A673 (cell line): ENCODE results near the gene CYTH1.

Experiments used
- EZH2 ChIP-seq: fragments of 200-600 bp; sonication (generic); IDR thresholded peaks from 2 replicates; pipeline ENCODE4 v1.6.1; 2017; ENCODE audit warnings: borderline replicate concordance, low read depth, mild to moderate bottlenecking, mixed read lengths, antibody characterized with exemption, low read length; ENCODE audit not compliant: poor library complexity, severe bottlenecking
- TF ChIP-seq, protein P1 (sequence below): fragments of 300-800, 200-600 bp; sonication (generic); conservative IDR thresholded peaks from 2 replicates; pipeline ENCODE4 v1.5.1; 2017; ENCODE audit warnings: low read depth, mild to moderate bottlenecking, antibody characterized with exemption, low read length, moderate library complexity, mixed read lengths

DNA sequence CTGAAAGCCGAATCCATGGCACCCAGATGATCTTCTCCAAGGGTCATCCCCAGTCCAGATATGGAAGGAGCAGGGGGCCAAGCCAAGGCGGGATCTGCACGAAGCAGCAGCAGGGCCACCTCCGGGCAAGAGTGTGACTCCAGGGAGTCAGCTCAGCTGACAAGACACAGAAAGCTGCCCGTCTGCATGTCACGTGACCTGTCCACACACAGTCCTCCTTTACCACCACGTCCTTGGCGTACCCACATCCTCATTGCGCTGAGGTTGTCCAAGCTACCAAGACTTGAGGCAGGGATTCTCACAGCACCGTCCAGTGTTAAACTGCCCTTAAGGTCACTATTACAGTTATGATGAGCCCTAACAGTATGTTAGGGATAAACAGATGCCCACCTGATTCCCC, 11.3 kb upstream of the CYTH1 start:
- TF ChIP-seq, protein P1, sequence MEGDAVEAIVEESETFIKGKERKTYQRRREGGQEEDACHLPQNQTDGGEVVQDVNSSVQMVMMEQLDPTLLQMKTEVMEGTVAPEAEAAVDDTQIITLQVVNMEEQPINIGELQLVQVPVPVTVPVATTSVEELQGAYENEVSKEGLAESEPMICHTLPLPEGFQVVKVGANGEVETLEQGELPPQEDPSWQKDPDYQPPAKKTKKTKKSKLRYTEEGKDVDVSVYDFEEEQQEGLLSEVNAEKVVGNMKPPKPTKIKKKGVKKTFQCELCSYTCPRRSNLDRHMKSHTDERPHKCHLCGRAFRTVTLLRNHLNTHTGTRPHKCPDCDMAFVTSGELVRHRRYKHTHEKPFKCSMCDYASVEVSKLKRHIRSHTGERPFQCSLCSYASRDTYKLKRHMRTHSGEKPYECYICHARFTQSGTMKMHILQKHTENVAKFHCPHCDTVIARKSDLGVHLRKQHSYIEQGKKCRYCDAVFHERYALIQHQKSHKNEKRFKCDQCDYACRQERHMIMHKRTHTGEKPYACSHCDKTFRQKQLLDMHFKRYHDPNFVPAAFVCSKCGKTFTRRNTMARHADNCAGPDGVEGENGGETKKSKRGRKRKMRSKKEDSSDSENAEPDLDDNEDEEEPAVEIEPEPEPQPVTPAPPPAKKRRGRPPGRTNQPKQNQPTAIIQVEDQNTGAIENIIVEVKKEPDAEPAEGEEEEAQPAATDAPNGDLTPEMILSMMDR = no peak
- no peak for TF ChIP-seq EZH2
